HG03469 (cell line): Measurements from ENCODE around the gene ANKS1A.
"Not testable (repeated sequence)": the region's sequence is repeated elsewhere in the genome, so short reads cannot be mapped to it uniquely, and the experiment has no call there.

Source experiments
- ATAC-seq: cut with Tn5 transposase; IDR thresholded peaks from one replicate; pipeline ENCODE4 v1.9.1; 2021; ENCODE audit warnings: mild to moderate bottlenecking, moderate library complexity, moderate number of reproducible peaks; ENCODE audit not compliant: unreplicated experiment

Gene ANKS1A

DNA sequence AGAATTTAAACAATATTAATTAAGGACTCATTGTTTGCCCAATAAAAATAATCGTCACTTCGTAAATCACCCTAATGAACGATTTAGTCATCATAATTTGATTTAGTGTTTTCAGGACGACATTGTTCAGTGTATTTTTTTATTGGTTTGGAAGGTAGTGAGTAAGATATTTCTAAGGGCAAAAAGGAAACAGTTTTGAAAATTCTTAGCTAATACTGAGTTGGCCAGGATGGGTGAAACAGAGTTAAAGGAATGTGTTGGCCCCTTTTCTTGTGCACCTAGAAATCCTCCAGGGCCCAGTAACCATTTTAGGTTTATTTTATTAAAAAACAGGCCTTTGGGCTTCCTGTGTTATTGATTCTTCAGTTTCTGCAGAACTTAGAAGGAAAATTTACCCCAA lies 25.3 kb downstream of the ANKS1A start:
- no peak for ATAC-seq

DNA sequence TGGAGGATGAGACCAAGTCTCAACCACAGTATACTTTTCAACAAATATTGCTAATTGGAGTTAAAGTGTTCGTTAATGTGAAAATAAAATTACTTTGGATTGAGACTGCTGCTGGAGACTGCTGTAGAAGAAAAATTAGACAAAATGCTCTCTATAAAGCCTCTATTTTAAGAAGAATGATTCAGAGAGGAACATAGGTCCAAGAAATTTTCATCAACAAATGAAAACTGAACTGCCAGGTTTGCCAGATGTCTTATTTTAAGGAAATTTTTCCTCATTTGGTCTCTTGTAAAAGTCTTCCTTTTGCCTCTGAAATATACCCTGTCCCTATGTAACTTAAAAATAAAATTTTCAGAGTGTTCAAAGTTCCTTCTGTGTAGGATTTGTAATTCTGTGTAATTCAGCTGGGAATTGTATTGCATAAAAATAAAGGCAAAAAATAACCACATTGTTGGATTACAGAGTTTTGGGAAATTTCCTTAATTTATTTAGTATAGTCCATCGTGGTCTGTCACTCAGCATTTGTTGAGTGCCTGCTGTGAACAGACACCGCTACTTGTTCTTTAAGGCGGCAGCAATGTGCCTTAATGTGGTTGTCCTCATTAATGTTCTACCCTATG lies 27.4 kb downstream of the ANKS1A start:
- ATAC-seq = no peak

- no peak for ATAC-seq
Measured at GRCh38 chr6:34917626-34918285, 28.7 kb downstream of the ANKS1A start.

DNA sequence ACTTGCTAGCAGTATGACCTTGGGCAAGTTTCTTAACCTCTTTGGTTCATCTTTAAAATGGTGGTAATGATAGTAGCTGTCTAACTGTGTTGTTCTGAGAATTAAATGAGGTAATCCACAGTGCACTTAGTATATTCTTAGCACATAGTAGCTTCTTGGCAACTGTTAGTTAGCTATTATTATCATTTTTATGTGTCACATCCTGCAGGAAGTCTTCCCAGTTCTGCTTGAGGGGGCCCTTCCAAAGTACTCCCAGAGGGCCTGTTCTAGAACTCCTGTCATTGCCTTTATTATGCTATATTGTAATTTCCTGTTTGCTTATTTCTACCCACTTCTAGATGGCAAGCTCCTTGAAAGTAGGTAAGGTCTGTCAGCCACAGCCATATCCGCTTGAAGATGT lies 30.6 kb downstream of the ANKS1A start:
- ATAC-seq = no peak

GRCh38 chr6:34920097-34920496 lies 31.0 kb downstream of the ANKS1A start:
- ATAC-seq = no peak

DNA sequence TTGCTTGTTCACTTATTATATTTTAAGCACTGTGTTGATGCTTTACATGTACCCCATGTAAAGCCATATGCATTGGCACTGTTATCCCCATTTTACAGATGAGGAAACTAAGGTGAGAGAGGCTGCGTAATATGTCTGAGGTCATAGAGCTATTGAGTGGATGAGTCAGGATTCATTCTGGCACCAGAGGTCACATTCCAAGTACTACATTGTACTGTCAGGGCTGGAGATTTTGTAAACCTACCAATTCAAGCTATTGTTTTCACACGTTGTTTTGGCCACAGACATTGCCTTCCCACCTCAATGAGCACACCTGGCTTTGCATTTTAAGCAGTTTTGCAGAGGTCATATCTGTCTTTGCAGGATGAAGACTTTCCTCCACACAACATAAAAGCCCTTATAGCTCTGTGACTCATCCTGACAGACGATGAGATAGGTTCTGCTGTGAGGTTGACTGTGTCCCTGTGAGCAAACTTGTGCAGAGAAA lies 33.2 kb downstream of the ANKS1A start:
- no peak for ATAC-seq

GRCh38 chr6:34924831-34925625 lies 36.0 kb downstream of the ANKS1A start:
- no peak for ATAC-seq

DNA sequence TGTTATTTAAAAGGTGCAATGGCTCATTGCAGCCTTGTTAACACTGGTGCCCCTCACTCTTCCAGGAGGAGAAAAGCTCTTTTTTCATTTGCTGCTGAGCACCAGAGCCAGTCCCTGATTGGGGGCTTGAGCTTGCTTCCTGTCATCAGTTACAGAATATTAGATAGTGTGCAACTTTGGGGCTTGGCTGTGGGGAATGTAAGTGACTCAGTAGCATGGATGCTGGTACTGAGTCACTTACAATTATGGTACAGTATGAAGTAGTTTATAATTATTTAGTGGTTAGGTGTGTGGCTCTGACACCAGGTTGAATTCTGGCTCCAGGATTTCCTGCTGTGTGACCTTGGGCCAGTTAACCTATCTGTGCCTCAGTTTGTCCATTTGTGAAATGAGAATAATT lies 37.6 kb downstream of the ANKS1A start:
- no peak for ATAC-seq

DNA sequence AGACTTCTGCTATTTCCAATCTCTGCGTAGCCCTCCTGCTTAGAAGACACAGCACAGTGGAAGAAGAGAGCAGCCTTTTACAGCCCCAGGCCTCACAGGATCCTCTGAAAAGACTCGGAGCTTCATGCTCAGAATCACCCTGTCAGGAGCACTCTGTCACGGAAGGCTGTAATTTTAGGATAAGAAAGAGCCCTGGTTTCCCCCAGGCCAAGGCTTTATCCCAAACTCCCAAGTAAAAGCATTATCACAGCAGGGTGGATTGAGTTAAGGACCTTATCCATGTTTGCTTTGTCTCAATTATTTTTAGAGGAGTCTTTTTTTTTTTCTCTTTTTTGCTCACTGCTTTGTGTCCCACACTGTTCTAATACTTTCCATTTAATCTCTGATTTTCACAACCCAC lies 39.2 kb downstream of the ANKS1A start:
- no peak for ATAC-seq

- ATAC-seq = no peak
Measured at GRCh38 chr6:34928695-34929094, 39.6 kb downstream of the ANKS1A start.

- no peak for ATAC-seq
Measured at GRCh38 chr6:34929241-34929978, 40.4 kb downstream of the ANKS1A start.

DNA sequence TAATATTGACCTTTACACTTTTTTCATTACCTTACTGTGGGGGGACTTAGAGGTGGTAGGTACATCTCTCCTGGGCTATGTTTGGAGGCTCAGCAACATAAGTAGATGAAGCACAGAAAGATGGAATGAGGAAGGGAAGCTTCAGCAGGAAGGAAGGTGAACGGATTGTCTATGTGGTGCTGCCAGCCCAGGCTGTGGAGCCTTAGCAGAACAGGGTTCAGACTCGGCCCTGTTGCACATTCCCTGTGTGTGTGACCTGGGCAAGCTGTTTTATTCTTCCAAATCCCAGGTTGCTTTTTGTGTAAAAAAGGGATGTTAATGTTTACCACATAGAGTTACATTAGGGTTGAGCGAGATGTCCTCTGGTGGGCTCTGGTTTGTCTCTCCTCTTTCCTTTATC lies 41.2 kb downstream of the ANKS1A start:
- ATAC-seq = no peak

DNA sequence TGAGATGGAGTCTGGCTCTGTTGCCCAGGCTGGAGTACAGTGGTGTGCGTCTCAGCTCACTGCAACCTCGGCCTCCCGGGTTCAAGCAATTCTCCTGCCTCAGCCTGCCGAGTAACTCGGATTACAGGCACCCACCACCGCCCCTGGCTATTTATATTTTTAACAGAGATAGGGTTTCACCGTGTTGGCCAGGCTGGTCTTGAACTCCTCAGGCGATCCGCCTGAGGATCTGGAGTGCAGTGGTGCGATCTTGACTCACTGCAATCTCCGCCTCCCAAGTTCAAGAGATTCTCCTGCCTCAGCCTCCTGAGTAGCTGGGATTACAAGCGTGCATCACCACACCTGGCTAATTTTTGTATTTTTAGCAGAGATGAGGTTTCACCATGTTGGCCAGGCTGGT lies 43.1 kb downstream of the ANKS1A start:
- not testable (repeated sequence) for ATAC-seq

GRCh38 chr6:34934516-34934915 lies 45.5 kb downstream of the ANKS1A start:
- ATAC-seq = no peak

DNA sequence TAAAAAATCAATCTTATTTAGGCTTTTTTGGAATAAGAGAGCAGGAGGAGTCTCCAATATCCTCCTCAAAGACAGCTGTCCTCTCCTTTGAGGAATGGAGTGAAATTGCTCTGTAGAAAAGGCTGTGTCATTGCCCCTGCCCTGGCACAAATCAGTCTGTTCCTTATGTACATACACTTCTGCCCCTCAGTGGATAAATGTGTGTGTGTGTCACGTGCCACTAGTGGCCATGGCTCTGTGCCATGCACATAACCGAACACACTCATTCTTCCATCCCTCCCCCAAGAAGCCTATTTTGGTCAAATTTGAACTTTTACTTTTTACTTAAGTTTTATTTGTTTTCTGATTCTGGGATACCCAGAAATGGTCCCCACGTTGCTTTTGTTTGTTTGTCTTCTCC lies 49.2 kb downstream of the ANKS1A start:
- ATAC-seq = no peak

DNA sequence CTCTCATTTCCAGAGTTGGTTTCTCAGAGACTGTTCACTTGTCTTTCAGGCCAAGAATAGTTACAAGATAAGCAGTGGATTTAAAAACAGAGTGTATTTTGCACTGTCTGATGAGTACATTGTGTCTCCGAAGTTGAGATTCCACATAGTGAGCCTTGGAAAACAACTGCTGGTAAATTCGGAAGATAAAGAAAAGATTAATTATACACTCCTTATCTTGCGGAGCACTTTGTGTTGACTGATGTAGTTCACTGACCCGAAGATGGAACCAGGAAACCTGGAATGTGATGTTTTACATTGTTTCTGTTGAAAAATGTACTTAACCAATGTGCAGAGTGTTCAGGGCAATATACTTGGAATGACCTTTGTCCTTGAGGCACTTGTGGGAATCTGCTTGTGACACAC lies 51.0 kb downstream of the ANKS1A start:
- no peak for ATAC-seq

GRCh38 chr6:34941421-34941820 lies 52.4 kb downstream of the ANKS1A start:
- ATAC-seq = no peak

DNA sequence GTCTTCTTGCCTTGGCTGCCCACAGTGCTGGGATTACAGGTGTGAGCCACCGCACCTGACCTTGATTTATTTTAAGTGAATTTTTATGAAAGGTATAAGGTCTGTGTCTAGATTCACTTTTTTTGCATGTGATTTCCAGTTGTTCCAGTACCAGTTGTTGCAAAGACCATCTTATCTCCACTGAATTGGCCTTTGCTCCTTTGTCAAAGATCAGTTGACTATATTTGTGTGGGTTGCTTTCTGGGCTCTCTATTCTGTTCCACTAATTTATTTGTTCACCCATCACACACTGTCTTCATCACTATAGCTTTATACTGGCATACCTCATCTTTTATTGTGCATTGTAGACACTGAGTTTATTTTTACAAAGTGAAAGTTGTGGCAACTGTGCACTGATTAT lies 56.3 kb downstream of the ANKS1A start:
- no peak for ATAC-seq

DNA sequence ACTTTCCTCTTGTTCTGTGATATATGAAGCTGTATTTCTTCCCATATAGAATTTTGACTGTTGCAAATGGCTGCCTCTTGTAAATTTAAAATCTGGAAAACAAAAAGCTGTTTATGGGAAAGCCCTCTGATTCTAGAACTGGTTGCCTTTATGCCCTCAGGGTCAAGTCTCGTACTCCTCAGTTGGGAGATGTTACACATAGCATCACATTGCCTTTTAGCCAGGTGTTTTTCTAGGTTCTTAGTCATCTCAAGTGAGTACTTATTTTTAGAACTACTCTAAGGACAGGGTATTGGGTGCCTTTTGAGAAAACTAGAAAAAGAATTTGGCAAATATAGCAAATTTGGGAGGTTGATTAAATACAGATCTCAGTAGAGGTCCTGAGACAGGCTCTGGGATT lies 58.5 kb downstream of the ANKS1A start:
- ATAC-seq = no peak

- ATAC-seq = no peak
Measured at GRCh38 chr6:34949636-34950035, 60.6 kb downstream of the ANKS1A start.

GRCh38 chr6:34950849-34951248 lies 61.8 kb downstream of the ANKS1A start:
- ATAC-seq = no peak
